GM23338 (cell line): Measurements from ENCODE around the gene SIDT2.

Experiments
- EZH2 ChIP-seq: fragments of 200-600 bp; sonication (generic); IDR thresholded peaks from one replicate; pipeline ENCODE4 v1.8.0; 2017; ENCODE audit warnings: antibody characterized with exemption, mild to moderate bottlenecking, low read depth; ENCODE audit not compliant: unreplicated experiment
- EZH2phosphoT487 ChIP-seq: fragments of 200-600 bp; sonication (generic); IDR thresholded peaks from one replicate; pipeline ENCODE4 v1.8.1; 2018; ENCODE audit warnings: antibody characterized with exemption; ENCODE audit not compliant: unreplicated experiment
- JUNB ChIP-seq: IDR thresholded peaks from one replicate; pipeline ENCODE4 v1.6.1; 2016; ENCODE audit warnings: antibody characterized with exemption; ENCODE audit not compliant: unreplicated experiment
- TF ChIP-seq, protein P1 (sequence below), 2 experiments: fragments of 200-600 bp in 1 of 2; sonication (generic) in 1 of 2; conservative IDR thresholded peaks; 2 replicates each; pipeline versions ENCODE4 v1.5.1 to v1.6.1; 2016 to 2017; ENCODE audit warnings: antibody characterized with exemption in 2 of 2, low read depth in 2 of 2, mild to moderate bottlenecking in 2 of 2, moderate library complexity in 1 of 2

DNA sequence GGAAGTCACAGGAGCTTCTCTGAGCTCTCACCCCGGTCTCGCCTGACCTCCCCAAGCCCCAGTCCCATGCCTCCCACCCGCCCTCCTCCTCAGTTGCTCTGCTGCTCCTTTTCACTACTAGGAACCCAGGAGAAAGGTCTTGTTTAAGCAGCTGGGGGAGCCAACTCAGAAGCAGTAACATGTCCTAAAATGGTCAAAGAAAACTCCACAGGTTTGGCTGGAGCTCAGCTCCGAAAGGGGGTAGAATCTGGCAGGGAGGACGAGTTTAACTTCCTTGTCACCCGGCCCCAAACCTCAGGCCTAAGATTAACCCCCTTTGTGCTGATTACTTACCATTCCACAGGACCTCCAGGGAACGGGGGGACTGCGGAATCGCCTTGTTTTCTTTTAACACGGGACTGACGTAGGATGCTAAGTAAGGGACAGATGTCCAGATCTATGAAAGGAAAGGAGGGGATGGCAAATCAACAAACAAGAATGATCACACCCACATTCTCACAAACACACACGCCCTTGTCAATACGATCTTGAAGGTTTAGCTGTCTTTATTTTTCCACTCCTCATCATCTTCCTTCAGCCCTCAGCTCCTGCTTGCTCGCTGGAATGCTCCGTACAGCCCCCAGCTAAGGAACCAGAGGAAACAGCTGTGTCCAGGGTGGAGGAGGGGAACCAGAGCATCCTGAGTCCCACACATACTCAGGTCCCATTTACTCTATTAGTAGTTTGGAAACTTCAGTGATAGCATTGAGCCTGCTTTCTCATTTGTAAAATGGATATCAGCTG, 39.8 kb downstream of the SIDT2 start:
- TF ChIP-seq, protein P1, sequence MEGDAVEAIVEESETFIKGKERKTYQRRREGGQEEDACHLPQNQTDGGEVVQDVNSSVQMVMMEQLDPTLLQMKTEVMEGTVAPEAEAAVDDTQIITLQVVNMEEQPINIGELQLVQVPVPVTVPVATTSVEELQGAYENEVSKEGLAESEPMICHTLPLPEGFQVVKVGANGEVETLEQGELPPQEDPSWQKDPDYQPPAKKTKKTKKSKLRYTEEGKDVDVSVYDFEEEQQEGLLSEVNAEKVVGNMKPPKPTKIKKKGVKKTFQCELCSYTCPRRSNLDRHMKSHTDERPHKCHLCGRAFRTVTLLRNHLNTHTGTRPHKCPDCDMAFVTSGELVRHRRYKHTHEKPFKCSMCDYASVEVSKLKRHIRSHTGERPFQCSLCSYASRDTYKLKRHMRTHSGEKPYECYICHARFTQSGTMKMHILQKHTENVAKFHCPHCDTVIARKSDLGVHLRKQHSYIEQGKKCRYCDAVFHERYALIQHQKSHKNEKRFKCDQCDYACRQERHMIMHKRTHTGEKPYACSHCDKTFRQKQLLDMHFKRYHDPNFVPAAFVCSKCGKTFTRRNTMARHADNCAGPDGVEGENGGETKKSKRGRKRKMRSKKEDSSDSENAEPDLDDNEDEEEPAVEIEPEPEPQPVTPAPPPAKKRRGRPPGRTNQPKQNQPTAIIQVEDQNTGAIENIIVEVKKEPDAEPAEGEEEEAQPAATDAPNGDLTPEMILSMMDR (conservative IDR thresholded peaks at IDR 0.05; ENCODE audit: low read depth in 2 of 2) = no peak
- TF ChIP-seq EZH2 (no peak), EZH2phosphoT487 (no peak), JUNB (no peak)
